IPS DF 6.9 (cell line): Measurements from ENCODE around the gene PALB2.

ENCODE experiments used
- DNase-seq: peaks from one replicate; pipeline ENCODE4 v3.0.0-alpha.2; 2013; ENCODE audit warnings: low read depth, low spot score
- H3K27ac ChIP-seq: one replicate; pipeline ENCODE4 v1.5.1; 2013; ENCODE audit warnings: low read length, control low read depth
- H3K27me3 ChIP-seq: 2 replicates; pipeline ENCODE4 v1.6.1; 2013; ENCODE audit warnings: mild to moderate bottlenecking, low read length; ENCODE audit not compliant: control insufficient read depth, insufficient read depth
- H3K36me3 ChIP-seq: 2 replicates; pipeline ENCODE4 v1.6.1; 2013; ENCODE audit warnings: low read length; ENCODE audit not compliant: control insufficient read depth, insufficient read depth
- H3K4me1 ChIP-seq: 2 replicates; pipeline ENCODE4 v1.6.1; 2013; ENCODE audit warnings: low read length; ENCODE audit not compliant: control insufficient read depth, insufficient read depth
- H3K4me3 ChIP-seq: 2 replicates; pipeline ENCODE4 v1.5.1; 2013; ENCODE audit warnings: mild to moderate bottlenecking, low read length
- H3K9me3 ChIP-seq: 2 replicates; pipeline ENCODE4 v1.6.1; 2013; ENCODE audit warnings: low read length, inconsistent platforms; ENCODE audit not compliant: control insufficient read depth, insufficient read depth
- WGBS: extraction: QIAGEN DNeasy Blood & Tissue Kit; methylation state at CpG from one replicate; pipeline ENCODE4 v1.1.7; 2013; ENCODE audit warnings: mixed read lengths, missing lambda C conversion rate; ENCODE audit not compliant: insufficient read length, insufficient coverage; 5-methylcytosine and 5-hydroxymethylcytosine counted together

Gene PALB2

DNA sequence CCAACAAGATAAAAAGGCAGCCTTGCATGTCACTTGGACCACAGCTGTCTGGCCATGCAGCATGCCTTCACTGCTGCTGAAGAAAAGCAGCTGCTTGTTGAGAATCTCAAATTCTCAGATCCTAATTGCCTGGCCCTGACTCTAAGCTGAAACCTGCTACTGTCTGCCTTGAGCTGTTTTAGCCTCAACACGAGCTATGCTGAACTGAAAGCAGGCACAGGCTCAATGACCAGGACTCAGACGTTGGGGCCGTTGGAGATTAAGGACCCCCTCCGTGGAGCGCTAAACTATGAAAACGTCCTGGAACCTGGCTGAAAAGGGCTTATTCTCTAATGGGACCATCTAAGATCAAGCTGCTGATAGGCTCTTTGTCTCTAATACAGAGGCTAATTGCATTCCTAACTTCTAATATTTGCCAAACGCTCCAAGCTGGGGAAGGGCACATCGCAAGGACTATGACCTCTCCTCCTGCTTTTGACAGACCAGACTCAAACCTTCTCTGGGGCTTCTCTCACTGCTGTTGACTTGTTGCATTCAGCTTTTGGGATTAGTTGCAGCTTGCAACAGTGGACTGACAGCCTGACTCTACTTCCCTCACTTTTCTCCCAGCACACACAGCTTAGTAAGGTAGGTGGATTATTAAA is 33.0 kb upstream of the PALB2 start:
- Histone ChIP-seq H3K36me3 (no peaks in the 10 kb centered on the region), H3K9me3 (no peaks in the 10 kb centered on the region), H3K27ac (no peak overlapping the region), H3K4me3 (no peak overlapping the region), H3K4me1 (no peaks in the 10 kb centered on the region), H3K27me3 (no peaks in the 10 kb centered on the region)
- no CpG with 5 or more reads among the region's 8 CpGs for WGBS
- DNase-seq: no peak

DNA sequence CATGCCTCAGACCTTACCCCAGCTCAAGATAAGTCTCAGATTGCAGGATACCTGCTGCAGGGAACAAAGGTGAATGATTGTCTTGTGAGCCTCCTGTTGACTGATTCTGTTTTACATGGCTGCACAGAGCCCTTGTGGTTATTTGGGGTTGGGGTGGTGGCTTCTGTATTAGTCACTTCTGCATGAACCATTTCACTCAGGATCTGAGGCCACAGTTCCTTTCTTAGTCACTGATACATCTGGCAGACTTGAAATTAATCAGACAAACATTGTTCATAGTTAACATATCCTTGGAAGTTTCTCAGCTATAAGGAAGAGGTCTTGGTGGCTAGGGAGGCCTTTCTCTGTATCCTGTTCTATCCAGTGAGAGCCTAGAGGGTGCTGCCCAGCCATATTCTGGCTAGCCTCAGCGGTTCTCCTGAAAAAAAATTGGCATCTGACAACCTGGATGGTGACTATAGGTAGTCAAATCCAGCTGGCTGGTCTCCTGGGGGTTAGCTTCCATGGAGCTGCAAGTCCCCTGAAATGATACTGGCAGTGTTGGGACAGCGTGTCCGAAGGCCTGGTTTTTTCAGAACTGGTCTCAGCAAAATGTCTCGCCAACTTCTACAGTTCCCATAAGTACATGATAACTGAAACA is 29.1 kb upstream of the PALB2 start:
- no peaks in the 10 kb centered on the region for H3K27me3 ChIP-seq
- no peak overlapping the region for H3K27ac ChIP-seq
- H3K4me3 ChIP-seq: no peak overlapping the region
- WGBS: no CpG with 5 or more reads among the region's 4 CpGs
- no peaks in the 10 kb centered on the region for H3K9me3 ChIP-seq
- no peak for DNase-seq
- H3K4me1 ChIP-seq: no peaks in the 10 kb centered on the region
- peaks cover 8% of the 10 kb centered on the region for H3K36me3 ChIP-seq

DNA sequence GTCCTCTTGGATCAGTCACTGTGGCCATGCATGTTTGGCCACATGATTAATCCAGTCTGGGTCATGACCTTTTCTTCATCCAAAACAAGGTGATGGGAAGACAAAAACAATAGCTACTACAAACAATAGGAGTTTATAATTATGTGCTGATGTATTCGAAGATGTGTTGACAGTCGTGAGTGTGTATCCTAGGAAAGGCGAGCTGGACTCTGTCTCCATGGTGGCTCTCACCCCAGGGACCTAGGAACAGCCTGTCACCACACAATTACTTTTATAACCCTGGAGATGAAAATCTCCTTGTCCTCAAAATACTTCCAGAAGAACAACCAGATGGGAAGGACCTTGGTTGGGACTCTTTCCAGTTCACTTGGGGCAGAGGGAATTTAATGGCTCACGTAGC is 27.8 kb upstream of the PALB2 start:
- H3K4me3 ChIP-seq: no peak overlapping the region
- H3K27ac ChIP-seq: no peak overlapping the region
- H3K9me3 ChIP-seq: no peaks in the 10 kb centered on the region
- WGBS: no CpG with 5 or more reads among the region's 4 CpGs
- H3K4me1 ChIP-seq: no peaks in the 10 kb centered on the region
- no peaks in the 10 kb centered on the region for H3K27me3 ChIP-seq
- no peak for DNase-seq
- H3K36me3 ChIP-seq: peaks cover 8% of the 10 kb centered on the region

DNA sequence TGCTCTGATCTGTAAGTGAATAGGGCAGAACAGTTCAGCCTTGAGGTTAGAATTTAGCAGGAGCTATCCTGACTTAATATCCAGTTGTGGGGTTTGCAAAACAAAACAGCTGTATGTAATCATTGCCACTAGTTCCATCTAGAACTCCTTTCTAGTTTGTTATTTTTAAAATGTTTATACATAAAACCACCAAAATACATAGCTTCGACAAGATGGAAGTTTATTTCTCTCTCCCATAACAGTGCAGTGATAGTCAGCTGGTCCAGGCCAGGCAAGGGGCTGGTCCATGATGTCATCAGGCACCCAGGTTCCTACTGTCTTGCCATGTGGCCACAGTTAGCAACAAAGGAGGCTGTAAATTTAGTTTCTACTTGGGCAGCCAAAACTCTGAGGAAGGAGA is 27.1 kb upstream of the PALB2 start:
- Histone ChIP-seq H3K4me3 (no peak overlapping the region), H3K4me1 (no peaks in the 10 kb centered on the region), H3K36me3 (peaks cover 8% of the 10 kb centered on the region), H3K27me3 (no peaks in the 10 kb centered on the region), H3K27ac (no peak overlapping the region), H3K9me3 (no peaks in the 10 kb centered on the region)
- no peak for DNase-seq
- no CpG with 5 or more reads among the region's 1 CpG for WGBS

GRCh38 chr16:23667355-23667659 is 26.2 kb upstream of the PALB2 start:
- Histone ChIP-seq H3K27me3 (no peaks in the 10 kb centered on the region), H3K9me3 (no peaks in the 10 kb centered on the region), H3K36me3 (peaks cover 10% of the 10 kb centered on the region), H3K4me1 (no peaks in the 10 kb centered on the region), H3K4me3 (no peak overlapping the region), H3K27ac (no peak overlapping the region)
- DNase-seq: no peak
- no CpG with 5 or more reads among the region's 6 CpGs for WGBS

- no peak overlapping the region for H3K4me3 ChIP-seq
- peaks cover 10% of the 10 kb centered on the region for H3K36me3 ChIP-seq
Observed at GRCh38 chr16:23666571-23667354, 25.7 kb upstream of the PALB2 start.

DNA sequence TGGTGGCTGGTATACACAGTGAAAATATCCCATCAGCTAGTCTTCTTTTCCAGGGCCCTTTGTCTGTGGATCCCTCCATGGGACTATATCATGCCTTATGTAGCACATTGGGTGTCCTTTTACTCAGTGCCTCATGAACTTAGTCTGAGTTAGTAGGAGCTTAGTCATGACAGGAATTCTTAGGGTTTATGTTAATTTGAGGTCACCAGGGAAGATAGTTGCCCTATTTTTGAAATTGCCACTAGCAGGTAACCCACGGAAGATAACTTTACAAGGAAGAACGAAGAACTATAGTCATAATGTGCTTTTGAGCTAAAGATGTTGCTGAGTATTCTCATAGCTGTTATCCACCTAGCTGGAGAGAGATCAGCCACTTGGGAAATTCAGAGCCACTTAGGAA is 22.8 kb upstream of the PALB2 start:
- DNase-seq: no peak
- no peak overlapping the region for H3K4me3 ChIP-seq
- H3K27ac ChIP-seq: no peak overlapping the region
- no peaks in the 10 kb centered on the region for H3K27me3 ChIP-seq
- H3K36me3 ChIP-seq: peaks cover 10% of the 10 kb centered on the region
- no CpG with 5 or more reads among the region's 2 CpGs for WGBS
- no peaks in the 10 kb centered on the region for H3K9me3 ChIP-seq
- H3K4me1 ChIP-seq: no peaks in the 10 kb centered on the region

More at GRCh38 chr16:23666571-23667354, 25.7 kb upstream of the PALB2 start:
- no peaks in the 10 kb centered on the region for H3K9me3 ChIP-seq
- H3K27ac ChIP-seq: no peak overlapping the region
- H3K4me1 ChIP-seq: no peaks in the 10 kb centered on the region
- DNase-seq: no peak
- no CpG with 5 or more reads among the region's 7 CpGs for WGBS
- H3K27me3 ChIP-seq: no peaks in the 10 kb centered on the region

- H3K4me1 ChIP-seq: no peaks in the 10 kb centered on the region
- 100% methylated on average over 1 of the region's 4 CpGs for WGBS
- no peak overlapping the region for H3K27ac ChIP-seq
- no peaks in the 10 kb centered on the region for H3K36me3 ChIP-seq
- DNase-seq: no peak
- H3K9me3 ChIP-seq: no peaks in the 10 kb centered on the region
- H3K4me3 ChIP-seq: no peak overlapping the region
- no peaks in the 10 kb centered on the region for H3K27me3 ChIP-seq
Observed at GRCh38 chr16:23651943-23652468, 10.9 kb upstream of the PALB2 start.

DNA sequence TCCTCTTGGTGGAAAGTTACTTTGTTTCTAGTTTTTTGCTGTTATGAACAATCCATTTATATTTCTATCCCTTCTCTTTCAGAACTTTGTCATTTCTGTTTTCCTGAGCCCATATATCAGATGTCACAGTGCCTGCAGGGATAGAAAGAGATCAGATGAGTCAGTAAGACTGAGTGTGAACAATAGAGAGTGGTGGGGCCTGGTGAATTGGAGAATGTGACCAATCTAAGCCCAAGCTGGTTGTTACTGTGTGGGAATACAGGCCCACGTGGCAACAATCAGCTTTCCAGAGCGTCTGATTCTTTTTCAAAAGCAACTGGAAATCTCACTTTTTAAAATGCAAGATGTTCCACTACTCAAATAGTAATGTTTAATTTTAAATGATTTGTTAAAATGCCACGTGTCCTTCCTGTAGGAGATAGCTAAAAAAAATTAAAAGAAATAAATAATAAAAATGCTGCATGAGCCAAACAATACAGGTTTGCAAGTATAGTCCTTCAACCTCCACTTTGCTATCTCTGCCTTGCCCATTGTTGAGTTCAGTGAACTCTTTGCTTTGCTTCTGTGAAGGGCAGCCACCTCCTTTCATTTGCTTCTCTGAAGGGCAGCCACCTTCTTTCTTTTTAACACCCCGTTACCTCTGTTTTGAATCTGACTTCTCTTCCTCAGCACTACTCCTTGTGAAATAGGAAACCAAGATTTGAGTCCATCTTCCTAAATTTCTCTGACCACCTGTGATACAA is 9.7 kb upstream of the PALB2 start:
- H3K36me3 ChIP-seq: no peaks in the 10 kb centered on the region
- WGBS: no CpG with 5 or more reads among the region's 4 CpGs

GRCh38 chr16:23642246-23642774 is 1.2 kb upstream of the PALB2 start:
- Histone ChIP-seq H3K27me3 (no peaks in the 10 kb centered on the region), H3K4me3 (peak overlapping the region; percentile 86; the same call in 1 of the 2 replicates), H3K36me3 (peaks cover 3% of the 10 kb centered on the region; the same call in 1 of the 2 replicates), H3K9me3 (no peaks in the 10 kb centered on the region), H3K27ac (no peak overlapping the region), H3K4me1 (0 out of 2 replicates have a peak, but pooled peaks cover 2% of the 10 kb centered on the region)
- WGBS: no CpG with 5 or more reads among the region's 14 CpGs
- DNase-seq: no peak

More for the DNA sequence above, 9.7 kb upstream of the PALB2 start:
- Histone ChIP-seq H3K27me3 (no peaks in the 10 kb centered on the region), H3K9me3 (no peaks in the 10 kb centered on the region), H3K27ac (no peak overlapping the region), H3K4me3 (no peak overlapping the region), H3K4me1 (no peaks in the 10 kb centered on the region)
- DNase-seq: no peak
